Peyer's patch (tissue), 4 donors: Measurements from ENCODE around the gene PPP1R3F.

ENCODE experiments used
- CTCF ChIP-seq, 6 experiments: fragments of 450-650 bp in 4 of 6; fragments of 200-600 bp in 2 of 6; sonication (generic) in 1 of 6; IDR thresholded peaks; one replicate each; pipeline ENCODE4 v1.5.1; 2017 to 2019; ENCODE audit warnings: antibody characterized with exemption in 6 of 6, mild to moderate bottlenecking in 3 of 6, moderate library complexity in 1 of 6
- POLR2A ChIP-seq, 2 donors: fragments of 450-650 bp; IDR thresholded peaks; one replicate each; pipeline ENCODE4 v1.5.1; 2017; ENCODE audit warnings: antibody characterized with exemption in 2 of 2, mild to moderate bottlenecking in 2 of 2, moderate library complexity in 2 of 2

DNA sequence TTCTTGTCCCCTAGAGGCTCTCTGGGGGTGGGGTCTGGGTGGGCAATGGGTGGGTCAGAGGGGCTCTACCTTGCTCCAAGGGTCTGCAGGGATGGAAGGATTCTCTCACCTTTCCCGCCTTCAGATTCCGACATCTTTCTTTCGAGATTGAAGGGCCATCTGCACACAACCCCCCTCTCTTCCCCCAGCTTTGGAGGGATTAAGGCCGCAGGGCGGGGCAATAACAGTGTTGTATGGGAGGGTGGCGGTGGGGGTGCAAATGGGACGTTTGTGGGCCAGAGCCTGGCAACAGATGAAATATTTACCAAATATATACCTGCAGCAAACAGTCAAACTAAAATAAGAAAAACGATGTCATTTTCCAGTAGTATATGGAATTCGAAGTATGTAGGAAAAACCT lies 36.4 kb upstream of the PPP1R3F start, which contains the start of gene CACNA1F:
- TF ChIP-seq POLR2A (IDR thresholded peaks at IDR 0.05), result no peak
- no peak for TF ChIP-seq CTCF (IDR thresholded peaks at IDR 0.05)
